ENCODE results near the gene WDR48. TPM values are rescaled to one million over a fixed set of nuclear protein-coding genes. Genes with fewer than 3 reads are reported as not detected.

Gene WDR48
- total RNA-seq, 3 donors from 2014 or later, result 32.8 to 48.9 (median 33.8) TPM

DNA sequence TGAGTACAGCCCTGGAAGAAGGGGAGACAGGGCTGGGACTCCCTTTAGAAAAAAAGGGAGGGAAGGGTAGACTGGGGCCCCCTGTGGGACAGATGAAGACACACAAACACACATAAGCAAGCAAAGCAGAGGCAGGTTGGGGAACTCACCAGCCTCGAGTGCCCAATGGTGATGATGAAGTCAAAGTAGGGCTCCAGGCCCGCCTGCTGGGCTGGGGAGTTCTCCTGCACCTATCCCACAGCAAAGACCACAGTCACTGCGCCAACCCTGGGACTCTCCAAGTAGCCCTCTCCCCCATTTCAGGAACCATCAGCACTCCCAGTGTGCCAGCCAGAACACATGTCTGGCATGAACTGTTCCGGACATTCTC is 51.5 kb downstream of the WDR48 start:
- no peak for TF ChIP-seq POLR2A (IDR thresholded peaks at IDR 0.05)
- TF ChIP-seq, protein P1, sequence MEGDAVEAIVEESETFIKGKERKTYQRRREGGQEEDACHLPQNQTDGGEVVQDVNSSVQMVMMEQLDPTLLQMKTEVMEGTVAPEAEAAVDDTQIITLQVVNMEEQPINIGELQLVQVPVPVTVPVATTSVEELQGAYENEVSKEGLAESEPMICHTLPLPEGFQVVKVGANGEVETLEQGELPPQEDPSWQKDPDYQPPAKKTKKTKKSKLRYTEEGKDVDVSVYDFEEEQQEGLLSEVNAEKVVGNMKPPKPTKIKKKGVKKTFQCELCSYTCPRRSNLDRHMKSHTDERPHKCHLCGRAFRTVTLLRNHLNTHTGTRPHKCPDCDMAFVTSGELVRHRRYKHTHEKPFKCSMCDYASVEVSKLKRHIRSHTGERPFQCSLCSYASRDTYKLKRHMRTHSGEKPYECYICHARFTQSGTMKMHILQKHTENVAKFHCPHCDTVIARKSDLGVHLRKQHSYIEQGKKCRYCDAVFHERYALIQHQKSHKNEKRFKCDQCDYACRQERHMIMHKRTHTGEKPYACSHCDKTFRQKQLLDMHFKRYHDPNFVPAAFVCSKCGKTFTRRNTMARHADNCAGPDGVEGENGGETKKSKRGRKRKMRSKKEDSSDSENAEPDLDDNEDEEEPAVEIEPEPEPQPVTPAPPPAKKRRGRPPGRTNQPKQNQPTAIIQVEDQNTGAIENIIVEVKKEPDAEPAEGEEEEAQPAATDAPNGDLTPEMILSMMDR (IDR thresholded peaks at IDR 0.05), result no peak
- DNase-seq (ENCODE audit: low spot score in 2 of 2), result no peak
- H3K36me3 ChIP-seq, result peaks cover 12% of the 10 kb centered on the region
- H3K9me3 ChIP-seq, result no peaks in the 10 kb centered on the region
- H3K4me3 ChIP-seq, result no peak overlapping the region
- H3K27me3 ChIP-seq, result no peaks in the 10 kb centered on the region
- H3K27ac ChIP-seq, result peak overlapping the region; percentile 41 to 100
- intact Hi-C loops (cut with DNase I; ENCODE audit: low total_unique reads), result loop anchor here (10.0 kb wide), 1 partner anchor 191 kb away; no protein-coding TSS in a partner anchor
- peaks cover 8 to 36% of the 10 kb centered on the region in 2 donors for H3K4me1 ChIP-seq

DNA sequence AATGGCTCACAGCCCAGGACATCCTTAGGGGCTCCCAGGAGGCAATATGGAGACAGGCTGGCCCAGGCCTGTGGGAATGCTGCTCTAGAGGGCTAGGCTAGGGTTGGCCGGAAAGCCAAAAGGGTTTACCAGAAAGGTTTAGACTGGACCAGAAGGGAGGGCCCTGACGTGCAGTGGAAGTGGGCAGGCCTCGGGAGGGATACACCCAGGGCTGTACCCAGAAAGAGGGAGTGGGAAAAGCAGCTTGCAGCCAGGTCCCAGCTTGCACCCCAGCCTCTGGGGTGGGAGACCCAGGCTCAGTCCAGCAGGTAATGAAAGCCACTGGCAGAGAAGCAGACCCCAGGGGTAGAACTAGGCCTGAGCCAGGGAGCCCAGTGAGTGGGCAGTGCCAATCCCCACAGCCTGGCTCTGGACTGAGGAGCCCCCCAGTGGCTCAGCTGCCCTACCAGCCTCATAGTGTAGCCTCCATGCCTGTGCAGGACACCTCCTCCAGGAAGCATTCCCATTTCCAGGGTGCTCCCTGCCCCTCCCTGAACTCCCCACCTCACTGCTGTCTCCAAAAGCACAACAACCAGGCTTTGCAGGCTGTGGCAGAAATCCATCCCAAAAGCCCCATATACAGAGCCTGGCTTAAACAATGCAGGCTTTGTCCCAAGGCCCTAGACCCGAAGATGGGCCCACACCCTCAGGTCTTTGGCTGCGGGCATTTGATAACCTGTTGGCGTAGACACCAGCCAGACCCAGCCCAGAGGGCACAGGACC is 52.2 kb downstream of the WDR48 start:
- no peak for DNase-seq (ENCODE audit: low spot score in 2 of 2)
- Histone ChIP-seq H3K27me3 (no peaks in the 10 kb centered on the region), H3K36me3 (peaks cover 11% of the 10 kb centered on the region), H3K9me3 (no peaks in the 10 kb centered on the region), H3K27ac (peak overlapping the region; percentile 41 to 100), H3K4me1 (peaks cover 8 to 38% of the 10 kb centered on the region in 2 donors), H3K4me3 (peak overlapping the region in 1 of 3 donors; percentile 2)
- intact Hi-C loops (cut with DNase I; ENCODE audit: low total_unique reads), result loop anchor here (10.0 kb wide), 1 partner anchor 191 kb away; no protein-coding TSS in a partner anchor
- TF ChIP-seq POLR2AphosphoS5 (IDR thresholded peaks at IDR 0.05), result no peak
- TF ChIP-seq, protein P1 (IDR thresholded peaks at IDR 0.05), result no peak

DNA sequence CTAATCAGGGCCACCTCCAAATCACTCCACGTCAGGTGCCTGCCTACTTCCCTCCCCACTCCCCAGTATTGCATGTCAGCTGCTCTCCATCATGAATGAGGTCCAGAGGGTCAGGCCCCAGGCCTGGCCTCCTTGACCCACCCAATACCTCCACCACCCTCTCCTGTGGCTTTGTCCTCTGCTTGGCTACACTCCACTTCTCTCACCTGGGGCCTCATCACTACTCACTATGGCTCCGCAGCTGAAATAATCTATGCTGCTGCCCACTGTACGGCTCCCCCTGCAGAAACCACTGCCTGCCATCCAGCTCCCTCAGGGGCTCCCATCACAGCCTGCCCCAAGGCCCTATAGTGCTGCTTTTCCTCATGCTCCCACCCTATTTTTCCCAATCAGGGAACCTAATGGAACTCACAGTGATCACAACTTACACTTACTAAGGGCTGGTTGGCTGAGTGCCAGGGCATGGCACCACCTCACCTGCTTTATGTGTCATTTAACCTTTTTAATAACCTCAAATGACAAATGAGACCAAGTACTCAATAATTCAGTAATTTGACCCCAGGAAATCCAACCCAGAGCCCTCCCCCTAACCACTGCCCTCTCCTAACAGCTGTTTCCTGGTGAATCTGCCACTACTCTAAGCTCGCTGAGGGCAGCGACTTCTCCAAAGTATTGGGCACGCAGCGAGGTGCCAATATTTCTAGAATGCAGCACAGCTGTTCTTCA is 53.3 kb downstream of the WDR48 start:
- no peak for DNase-seq (ENCODE audit: low spot score in 2 of 2)
- intact Hi-C loops (cut with DNase I; ENCODE audit: low total_unique reads), result loop anchor here (10.0 kb wide), 1 partner anchor 190 kb away; no protein-coding TSS in a partner anchor
- H3K4me3 ChIP-seq, result peak overlapping the region in 1 of 3 donors; percentile 99

DNA sequence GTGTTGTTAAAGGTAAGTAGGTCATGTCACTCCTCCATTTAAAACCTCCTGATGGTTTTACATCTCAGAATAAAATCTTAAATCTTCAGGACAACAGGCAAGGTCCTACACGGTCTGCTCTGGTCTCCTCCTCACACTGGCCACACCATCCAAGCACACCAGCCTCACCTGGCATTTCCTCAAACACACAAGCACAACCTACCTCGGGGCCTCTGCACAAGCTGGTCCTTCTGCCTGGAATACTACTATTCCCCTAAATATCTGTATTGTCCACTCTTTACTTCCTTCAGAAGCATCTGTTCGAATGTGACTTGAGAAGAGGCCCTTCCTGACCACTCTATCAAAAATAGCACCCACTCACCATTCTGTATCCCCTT is 53.9 kb downstream of the WDR48 start:
- peak overlapping the region; percentile 41 to 100 for H3K27ac ChIP-seq
- H3K4me1 ChIP-seq, result peaks cover 8 to 38% of the 10 kb centered on the region in 2 donors
- intact Hi-C loops (cut with DNase I; ENCODE audit: low total_unique reads), result loop anchor here (10.0 kb wide), 1 partner anchor 189 kb away; no protein-coding TSS in a partner anchor
- TF ChIP-seq POLR2AphosphoS5 (IDR thresholded peaks at IDR 0.05), result no peak
- TF ChIP-seq POLR2A (IDR thresholded peaks at IDR 0.05), result no peak
- H3K36me3 ChIP-seq, result no peaks in the 10 kb centered on the region
- DNase-seq (ENCODE audit: low spot score in 2 of 2), result no peak
- H3K4me3 ChIP-seq, result peak overlapping the region; percentile 80 to 99 (median 82)
- H3K27me3 ChIP-seq, result no peaks in the 10 kb centered on the region
- H3K9me3 ChIP-seq, result no peaks in the 10 kb centered on the region

More for the DNA sequence above, 53.3 kb downstream of the WDR48 start:
- peaks cover 8 to 38% of the 10 kb centered on the region in 2 donors for H3K4me1 ChIP-seq
- H3K27ac ChIP-seq, result peak overlapping the region; percentile 41 to 100
- no peaks in the 10 kb centered on the region for H3K36me3 ChIP-seq
- TF ChIP-seq, protein P1 (IDR thresholded peaks at IDR 0.05), result no peak
- TF ChIP-seq POLR2AphosphoS5 (IDR thresholded peaks at IDR 0.05) (no peak), POLR2A (IDR thresholded peaks at IDR 0.05) (no peak)
- no peaks in the 10 kb centered on the region for H3K27me3 ChIP-seq
- H3K9me3 ChIP-seq, result no peaks in the 10 kb centered on the region

DNA sequence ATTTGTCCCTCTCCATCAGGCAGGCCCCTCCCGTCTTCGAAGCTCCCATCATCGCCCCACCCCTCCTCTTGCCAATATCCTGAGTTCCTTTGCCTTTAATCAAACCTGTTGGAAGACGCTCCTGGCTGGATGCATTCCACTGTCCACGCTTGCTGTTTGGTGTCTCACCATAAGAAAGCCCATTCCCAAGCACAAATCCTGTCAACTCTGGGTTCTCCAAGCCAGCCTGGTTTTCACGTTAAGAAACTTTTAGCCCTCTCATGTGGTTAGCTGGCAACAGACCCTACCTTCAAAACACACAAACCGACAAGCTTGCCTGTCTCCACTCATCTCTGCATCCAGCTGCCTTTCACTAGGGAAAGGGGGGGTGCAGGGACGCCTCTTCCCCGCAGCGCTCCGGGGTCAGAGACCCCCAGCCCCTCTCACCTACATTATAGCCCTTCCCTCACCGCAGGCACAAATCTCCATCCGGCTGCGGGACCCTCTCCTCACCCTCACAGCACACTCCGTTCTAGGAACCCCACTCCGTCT is 54.5 kb downstream of the WDR48 start:
- no peak for DNase-seq (ENCODE audit: low spot score in 2 of 2)
- intact Hi-C loops (cut with DNase I; ENCODE audit: low total_unique reads), result loop anchor here (10.0 kb wide), 1 partner anchor 188 kb away; no protein-coding TSS in a partner anchor
- TF ChIP-seq POLR2AphosphoS5 (IDR thresholded peaks at IDR 0.05), result no peak
- TF ChIP-seq, protein P1 (IDR thresholded peaks at IDR 0.05), result no peak
- H3K27me3 ChIP-seq, result no peaks in the 10 kb centered on the region
- peak overlapping the region; percentile 97 to 100 for H3K27ac ChIP-seq
- H3K9me3 ChIP-seq, result no peaks in the 10 kb centered on the region
- H3K4me1 ChIP-seq, result peaks cover 8 to 38% of the 10 kb centered on the region in 2 donors
- H3K36me3 ChIP-seq, result no peaks in the 10 kb centered on the region
- peak overlapping the region; percentile 80 to 99 (median 82) for H3K4me3 ChIP-seq
